HEK293 (cell line): Measurements from ENCODE around the gene ARPC3.
A peak's percentile ranks its signal among the peaks of the same experiment; 100 is the strongest.

Source experiments
- BCL11B ChIP-seq: fragments of 450-650 bp; formaldehyde crosslinking; IDR thresholded peaks from 2 replicates; pipeline ENCODE4 v1.5.1; 2016; ENCODE audit warnings: low read depth, missing biosample characterization, missing genetic modification characterization
- FEZF1 ChIP-seq: fragments of 450-650 bp; formaldehyde crosslinking; IDR thresholded peaks from 2 replicates; pipeline ENCODE4 v1.5.1; 2016; ENCODE audit warnings: missing biosample characterization, missing genetic modification characterization
- GLIS2 ChIP-seq: fragments of 450-650 bp; formaldehyde crosslinking; IDR thresholded peaks from 2 replicates; pipeline ENCODE4 v1.5.1; 2016; ENCODE audit warnings: missing biosample characterization, missing genetic modification characterization
- IKZF3 ChIP-seq: fragments of 450-650 bp; IDR thresholded peaks from 2 replicates; pipeline ENCODE4 v1.5.0; 2018; ENCODE audit warnings: missing biosample characterization, mild to moderate bottlenecking, missing genetic modification characterization, moderate library complexity
- KLF1 ChIP-seq: fragments of 450-650 bp; formaldehyde crosslinking; IDR thresholded peaks from 2 replicates; pipeline ENCODE4 v1.5.1; 2016; ENCODE audit warnings: missing biosample characterization, missing genetic modification characterization
- KLF8 ChIP-seq: fragments of 450-650 bp; formaldehyde crosslinking; IDR thresholded peaks from 2 replicates; pipeline ENCODE4 v1.5.1; 2016; ENCODE audit warnings: missing biosample characterization, missing genetic modification characterization
- KLF9 ChIP-seq: fragments of 450-650 bp; formaldehyde crosslinking; IDR thresholded peaks from 2 replicates; pipeline ENCODE4 v1.5.1; 2016; ENCODE audit warnings: missing biosample characterization, missing genetic modification characterization, low read depth
- YY1 ChIP-seq: fragments of 450-650 bp; formaldehyde crosslinking; IDR thresholded peaks from 2 replicates; pipeline ENCODE4 v1.5.1; 2018; ENCODE audit warnings: missing biosample characterization, missing genetic modification characterization
- ZBTB20 ChIP-seq: fragments of 450-650 bp; formaldehyde crosslinking; IDR thresholded peaks from 2 replicates; pipeline ENCODE4 v1.5.1; 2016; ENCODE audit warnings: missing biosample characterization, missing genetic modification characterization
- ZBTB48 ChIP-seq: fragments of 450-650 bp; formaldehyde crosslinking; IDR thresholded peaks from 2 replicates; pipeline ENCODE4 v1.5.1; 2016; ENCODE audit warnings: missing biosample characterization, missing genetic modification characterization
- ZBTB8A ChIP-seq: fragments of 450-650 bp; formaldehyde crosslinking; IDR thresholded peaks from 2 replicates; pipeline ENCODE4 v1.5.1; 2016; ENCODE audit warnings: missing biosample characterization, missing genetic modification characterization
- ZEB2 ChIP-seq: fragments of 450-650 bp; formaldehyde crosslinking; IDR thresholded peaks from 2 replicates; pipeline ENCODE4 v1.5.1; 2016; ENCODE audit warnings: missing biosample characterization, missing genetic modification characterization
- ZIC2 ChIP-seq: fragments of 450-650 bp; formaldehyde crosslinking; IDR thresholded peaks from 2 replicates; pipeline ENCODE4 v1.5.1; 2016; ENCODE audit warnings: missing biosample characterization, missing genetic modification characterization
- ZNF335 ChIP-seq: fragments of 450-650 bp; formaldehyde crosslinking; conservative IDR thresholded peaks from 2 replicates; pipeline ENCODE4 v1.5.1; 2016; ENCODE audit warnings: missing biosample characterization, missing genetic modification characterization
- ZNF341 ChIP-seq: fragments of 450-650 bp; formaldehyde crosslinking; IDR thresholded peaks from 2 replicates; pipeline ENCODE4; 2016; ENCODE audit warnings: low read depth, missing biosample characterization, missing genetic modification characterization
- ZNF350 ChIP-seq: fragments of 450-650 bp; formaldehyde crosslinking; IDR thresholded peaks from 2 replicates; pipeline ENCODE4 v1.5.0; 2017; ENCODE audit warnings: missing biosample characterization, mild to moderate bottlenecking, missing genetic modification characterization
- ZNF416 ChIP-seq: fragments of 450-650 bp; formaldehyde crosslinking; IDR thresholded peaks from 2 replicates; pipeline ENCODE4 v1.5.1; 2016; ENCODE audit warnings: missing biosample characterization, missing genetic modification characterization
- ZNF501 ChIP-seq: fragments of 450-650 bp; formaldehyde crosslinking; IDR thresholded peaks from 2 replicates; pipeline ENCODE4 v1.5.1; 2016; ENCODE audit warnings: missing biosample characterization, missing genetic modification characterization
- ZNF548 ChIP-seq: fragments of 450-650 bp; formaldehyde crosslinking; IDR thresholded peaks from 2 replicates; pipeline ENCODE4 v1.5.1; 2016; ENCODE audit warnings: missing biosample characterization, missing genetic modification characterization
- ZNF558 ChIP-seq: fragments of 450-650 bp; formaldehyde crosslinking; IDR thresholded peaks from 2 replicates; pipeline ENCODE4 v1.5.1; 2016; ENCODE audit warnings: missing biosample characterization, missing genetic modification characterization
- ZNF600 ChIP-seq: fragments of 450-650 bp; formaldehyde crosslinking; IDR thresholded peaks from 2 replicates; pipeline ENCODE4 v1.5.1; 2016; ENCODE audit warnings: missing biosample characterization, missing genetic modification characterization
- ZNF654 ChIP-seq: fragments of 450-650 bp; formaldehyde crosslinking; IDR thresholded peaks from 2 replicates; pipeline ENCODE4 v1.5.1; 2016; ENCODE audit warnings: low read depth, missing biosample characterization, missing genetic modification characterization
- ZNF664 ChIP-seq: fragments of 450-650 bp; formaldehyde crosslinking; IDR thresholded peaks from 2 replicates; pipeline ENCODE4 v1.5.1; 2016; ENCODE audit warnings: missing biosample characterization, missing genetic modification characterization
- ZNF791 ChIP-seq: fragments of 450-650 bp; formaldehyde crosslinking; IDR thresholded peaks from 2 replicates; pipeline ENCODE4 v1.5.1; 2016; ENCODE audit warnings: missing biosample characterization, missing genetic modification characterization
- TF ChIP-seq, protein P1 (sequence below): fragments of 450-650 bp; formaldehyde crosslinking; IDR thresholded peaks from 2 replicates; pipeline ENCODE4 v1.5.1; 2016; ENCODE audit warnings: missing biosample characterization, missing genetic modification characterization
- TF ChIP-seq, protein P2 (sequence below): fragments of 450-650 bp; formaldehyde crosslinking; IDR thresholded peaks from 2 replicates; pipeline ENCODE4 v1.5.1; 2016; ENCODE audit warnings: missing biosample characterization, missing genetic modification characterization
- TF ChIP-seq, protein P3 (sequence below): fragments of 450-650 bp; formaldehyde crosslinking; IDR thresholded peaks from 2 replicates; pipeline ENCODE4 v1.5.1; 2017; ENCODE audit warnings: missing biosample characterization, missing genetic modification characterization
- TF ChIP-seq, protein P4 (sequence below): fragments of 450-650 bp; formaldehyde crosslinking; IDR thresholded peaks from 2 replicates; pipeline ENCODE4 v1.5.1; 2016; ENCODE audit warnings: missing biosample characterization, missing genetic modification characterization
- TF ChIP-seq, protein P5 (sequence below): fragments of 450-650 bp; formaldehyde crosslinking; IDR thresholded peaks from 2 replicates; pipeline ENCODE4 v1.5.1; 2017; ENCODE audit warnings: missing biosample characterization, missing genetic modification characterization

ARPC3 gene

DNA sequence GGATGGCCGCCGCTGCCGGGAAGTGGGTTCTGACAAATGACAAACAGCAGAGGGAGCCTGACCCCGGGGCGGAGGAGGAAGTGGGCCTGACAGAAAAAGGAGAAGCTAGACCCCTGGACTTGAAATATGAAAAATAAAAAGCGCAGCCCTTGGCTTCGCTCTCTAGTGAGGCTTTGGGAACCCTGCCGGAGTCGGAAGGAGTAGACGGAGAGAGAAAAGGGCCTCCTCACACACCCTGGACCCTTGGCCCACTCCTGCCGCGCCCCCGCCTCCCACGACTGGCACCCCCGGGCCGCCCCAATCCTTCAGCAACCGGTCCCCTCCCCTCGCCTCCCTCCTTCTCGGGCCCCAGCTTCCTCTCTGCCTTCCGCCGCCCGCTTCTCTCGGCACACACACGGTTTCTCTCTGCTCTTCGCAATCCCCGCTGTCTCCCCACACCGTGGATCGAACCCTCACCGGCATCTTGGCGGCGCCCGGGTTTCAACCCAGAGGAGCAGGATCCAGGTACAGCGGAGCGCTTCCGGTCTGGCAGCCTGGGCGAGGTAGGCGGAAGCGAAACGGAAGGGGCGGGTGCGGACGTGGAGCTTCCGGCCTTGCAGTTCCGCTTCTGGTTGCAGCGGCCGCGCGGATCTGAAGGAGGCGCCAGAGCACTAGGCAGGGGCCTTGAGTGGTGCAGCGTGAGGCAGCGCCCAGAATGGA is at the start of gene ARPC3 (continued):
- peak; percentile 74 for TF ChIP-seq ZNF600 (tag by site-specific recombination)
- TF ChIP-seq ZNF416 (tag by site-specific recombination), result no peak
- TF ChIP-seq IKZF3, result no peak
- TF ChIP-seq, protein P1, sequence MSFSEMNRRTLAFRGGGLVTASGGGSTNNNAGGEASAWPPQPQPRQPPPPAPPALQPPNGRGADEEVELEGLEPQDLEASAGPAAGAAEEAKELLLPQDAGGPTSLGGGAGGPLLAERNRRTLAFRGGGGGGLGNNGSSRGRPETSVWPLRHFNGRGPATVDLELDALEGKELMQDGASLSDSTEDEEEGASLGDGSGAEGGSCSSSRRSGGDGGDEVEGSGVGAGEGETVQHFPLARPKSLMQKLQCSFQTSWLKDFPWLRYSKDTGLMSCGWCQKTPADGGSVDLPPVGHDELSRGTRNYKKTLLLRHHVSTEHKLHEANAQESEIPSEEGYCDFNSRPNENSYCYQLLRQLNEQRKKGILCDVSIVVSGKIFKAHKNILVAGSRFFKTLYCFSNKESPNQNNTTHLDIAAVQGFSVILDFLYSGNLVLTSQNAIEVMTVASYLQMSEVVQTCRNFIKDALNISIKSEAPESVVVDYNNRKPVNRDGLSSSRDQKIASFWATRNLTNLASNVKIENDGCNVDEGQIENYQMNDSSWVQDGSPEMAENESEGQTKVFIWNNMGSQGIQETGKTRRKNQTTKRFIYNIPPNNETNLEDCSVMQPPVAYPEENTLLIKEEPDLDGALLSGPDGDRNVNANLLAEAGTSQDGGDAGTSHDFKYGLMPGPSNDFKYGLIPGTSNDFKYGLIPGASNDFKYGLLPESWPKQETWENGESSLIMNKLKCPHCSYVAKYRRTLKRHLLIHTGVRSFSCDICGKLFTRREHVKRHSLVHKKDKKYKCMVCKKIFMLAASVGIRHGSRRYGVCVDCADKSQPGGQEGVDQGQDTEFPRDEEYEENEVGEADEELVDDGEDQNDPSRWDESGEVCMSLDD (tag by site-specific recombination), result peak; percentile 60; the same call in 1 of the 2 replicates
- TF ChIP-seq ZNF548 (tag by site-specific recombination), result no peak
- no peak for TF ChIP-seq ZNF664
- TF ChIP-seq ZBTB48, result peak; percentile 74
- no peak for TF ChIP-seq BCL11B (tag by site-specific recombination)
- TF ChIP-seq ZNF791 (tag by site-specific recombination), result no peak
- TF ChIP-seq, protein P2, sequence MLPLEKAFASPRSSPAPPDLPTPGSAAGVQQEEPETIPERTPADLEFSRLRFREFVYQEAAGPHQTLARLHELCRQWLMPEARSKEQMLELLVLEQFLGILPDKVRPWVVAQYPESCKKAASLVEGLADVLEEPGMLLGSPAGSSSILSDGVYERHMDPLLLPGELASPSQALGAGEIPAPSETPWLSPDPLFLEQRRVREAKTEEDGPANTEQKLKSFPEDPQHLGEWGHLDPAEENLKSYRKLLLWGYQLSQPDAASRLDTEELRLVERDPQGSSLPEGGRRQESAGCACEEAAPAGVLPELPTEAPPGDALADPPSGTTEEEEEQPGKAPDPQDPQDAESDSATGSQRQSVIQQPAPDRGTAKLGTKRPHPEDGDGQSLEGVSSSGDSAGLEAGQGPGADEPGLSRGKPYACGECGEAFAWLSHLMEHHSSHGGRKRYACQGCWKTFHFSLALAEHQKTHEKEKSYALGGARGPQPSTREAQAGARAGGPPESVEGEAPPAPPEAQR (tag by site-specific recombination), result no peak
- TF ChIP-seq FEZF1 (tag by site-specific recombination), result no peak
- TF ChIP-seq ZBTB20 (tag by site-specific recombination), result peak; percentile 83
- no peak for TF ChIP-seq ZNF558
- TF ChIP-seq, protein P3, sequence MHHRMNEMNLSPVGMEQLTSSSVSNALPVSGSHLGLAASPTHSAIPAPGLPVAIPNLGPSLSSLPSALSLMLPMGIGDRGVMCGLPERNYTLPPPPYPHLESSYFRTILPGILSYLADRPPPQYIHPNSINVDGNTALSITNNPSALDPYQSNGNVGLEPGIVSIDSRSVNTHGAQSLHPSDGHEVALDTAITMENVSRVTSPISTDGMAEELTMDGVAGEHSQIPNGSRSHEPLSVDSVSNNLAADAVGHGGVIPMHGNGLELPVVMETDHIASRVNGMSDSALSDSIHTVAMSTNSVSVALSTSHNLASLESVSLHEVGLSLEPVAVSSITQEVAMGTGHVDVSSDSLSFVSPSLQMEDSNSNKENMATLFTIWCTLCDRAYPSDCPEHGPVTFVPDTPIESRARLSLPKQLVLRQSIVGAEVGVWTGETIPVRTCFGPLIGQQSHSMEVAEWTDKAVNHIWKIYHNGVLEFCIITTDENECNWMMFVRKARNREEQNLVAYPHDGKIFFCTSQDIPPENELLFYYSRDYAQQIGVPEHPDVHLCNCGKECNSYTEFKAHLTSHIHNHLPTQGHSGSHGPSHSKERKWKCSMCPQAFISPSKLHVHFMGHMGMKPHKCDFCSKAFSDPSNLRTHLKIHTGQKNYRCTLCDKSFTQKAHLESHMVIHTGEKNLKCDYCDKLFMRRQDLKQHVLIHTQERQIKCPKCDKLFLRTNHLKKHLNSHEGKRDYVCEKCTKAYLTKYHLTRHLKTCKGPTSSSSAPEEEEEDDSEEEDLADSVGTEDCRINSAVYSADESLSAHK (tag by site-specific recombination), result no peak
- peak; percentile 59; the same call in 1 of the 2 replicates for TF ChIP-seq ZNF501
- no peak; the same call in 1 of the 2 replicates for TF ChIP-seq ZIC2 (tag by site-specific recombination)
- TF ChIP-seq KLF9, result peak; percentile 80
- peak; percentile 32 for TF ChIP-seq YY1 (tag by site-specific recombination)
- TF ChIP-seq ZNF341 (tag by site-specific recombination), result peak; percentile 18; the same call in 1 of the 2 replicates
- no peak for TF ChIP-seq ZNF350 (tag by site-specific recombination)
- TF ChIP-seq, protein P4, sequence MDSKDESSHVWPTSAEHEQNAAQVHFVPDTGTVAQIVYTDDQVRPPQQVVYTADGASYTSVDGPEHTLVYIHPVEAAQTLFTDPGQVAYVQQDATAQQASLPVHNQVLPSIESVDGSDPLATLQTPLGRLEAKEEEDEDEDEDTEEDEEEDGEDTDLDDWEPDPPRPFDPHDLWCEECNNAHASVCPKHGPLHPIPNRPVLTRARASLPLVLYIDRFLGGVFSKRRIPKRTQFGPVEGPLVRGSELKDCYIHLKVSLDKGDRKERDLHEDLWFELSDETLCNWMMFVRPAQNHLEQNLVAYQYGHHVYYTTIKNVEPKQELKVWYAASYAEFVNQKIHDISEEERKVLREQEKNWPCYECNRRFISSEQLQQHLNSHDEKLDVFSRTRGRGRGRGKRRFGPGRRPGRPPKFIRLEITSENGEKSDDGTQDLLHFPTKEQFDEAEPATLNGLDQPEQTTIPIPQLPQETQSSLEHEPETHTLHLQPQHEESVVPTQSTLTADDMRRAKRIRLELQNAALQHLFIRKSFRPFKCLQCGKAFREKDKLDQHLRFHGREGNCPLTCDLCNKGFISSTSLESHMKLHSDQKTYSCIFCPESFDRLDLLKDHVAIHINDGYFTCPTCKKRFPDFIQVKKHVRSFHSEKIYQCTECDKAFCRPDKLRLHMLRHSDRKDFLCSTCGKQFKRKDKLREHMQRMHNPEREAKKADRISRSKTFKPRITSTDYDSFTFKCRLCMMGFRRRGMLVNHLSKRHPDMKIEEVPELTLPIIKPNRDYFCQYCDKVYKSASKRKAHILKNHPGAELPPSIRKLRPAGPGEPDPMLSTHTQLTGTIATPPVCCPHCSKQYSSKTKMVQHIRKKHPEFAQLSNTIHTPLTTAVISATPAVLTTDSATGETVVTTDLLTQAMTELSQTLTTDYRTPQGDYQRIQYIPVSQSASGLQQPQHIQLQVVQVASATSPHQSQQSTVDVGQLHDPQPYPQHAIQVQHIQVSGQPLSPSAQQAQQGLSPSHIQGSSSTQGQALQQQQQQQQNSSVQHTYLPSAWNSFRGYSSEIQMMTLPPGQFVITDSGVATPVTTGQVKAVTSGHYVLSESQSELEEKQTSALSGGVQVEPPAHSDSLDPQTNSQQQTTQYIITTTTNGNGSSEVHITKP (tag by site-specific recombination), result peak; percentile 90
- TF ChIP-seq ZBTB8A (tag by site-specific recombination), result peak; percentile 21; the same call in 1 of the 2 replicates
- TF ChIP-seq KLF8 (tag by site-specific recombination), result peak; percentile 81
- peak; percentile 47; the same call in 1 of the 2 replicates for TF ChIP-seq KLF1 (tag by site-specific recombination)
- TF ChIP-seq ZEB2, result peak; percentile 89
- TF ChIP-seq ZNF335 (tag by site-specific recombination), result peak; percentile 97
- TF ChIP-seq, protein P5, sequence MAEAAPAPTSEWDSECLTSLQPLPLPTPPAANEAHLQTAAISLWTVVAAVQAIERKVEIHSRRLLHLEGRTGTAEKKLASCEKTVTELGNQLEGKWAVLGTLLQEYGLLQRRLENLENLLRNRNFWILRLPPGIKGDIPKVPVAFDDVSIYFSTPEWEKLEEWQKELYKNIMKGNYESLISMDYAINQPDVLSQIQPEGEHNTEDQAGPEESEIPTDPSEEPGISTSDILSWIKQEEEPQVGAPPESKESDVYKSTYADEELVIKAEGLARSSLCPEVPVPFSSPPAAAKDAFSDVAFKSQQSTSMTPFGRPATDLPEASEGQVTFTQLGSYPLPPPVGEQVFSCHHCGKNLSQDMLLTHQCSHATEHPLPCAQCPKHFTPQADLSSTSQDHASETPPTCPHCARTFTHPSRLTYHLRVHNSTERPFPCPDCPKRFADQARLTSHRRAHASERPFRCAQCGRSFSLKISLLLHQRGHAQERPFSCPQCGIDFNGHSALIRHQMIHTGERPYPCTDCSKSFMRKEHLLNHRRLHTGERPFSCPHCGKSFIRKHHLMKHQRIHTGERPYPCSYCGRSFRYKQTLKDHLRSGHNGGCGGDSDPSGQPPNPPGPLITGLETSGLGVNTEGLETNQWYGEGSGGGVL (tag by site-specific recombination), result peak; percentile 32
- TF ChIP-seq GLIS2 (tag by site-specific recombination), result peak; percentile 84; the same call in 1 of the 2 replicates
- TF ChIP-seq ZNF654 (tag by site-specific recombination), result peak; percentile 61
